Testis (tissue), 3 donors: ENCODE measurements around the gene BIRC7. TPM values are rescaled to one million over a fixed set of nuclear protein-coding genes. Genes with fewer than 3 reads are reported as not detected.

ENCODE experiments used
- DNase-seq: peaks from one replicate; pipeline ENCODE4 v3.0.0-alpha.2; 2019
- H3K27ac ChIP-seq, 2 donors: fragments of 200-600 bp; sonication (generic); one replicate each; pipeline ENCODE4 v1.5.1; 2019
- H3K27me3 ChIP-seq: fragments of 200-600 bp; sonication (generic); one replicate; pipeline ENCODE4 v1.5.1; 2019
- H3K36me3 ChIP-seq: fragments of 200-600 bp; sonication (generic); one replicate; pipeline ENCODE4 v1.5.1; 2017; ENCODE audit warnings: low read depth; ENCODE audit errors: missing control alignments
- H3K4me1 ChIP-seq: fragments of 200-600 bp; sonication (generic); one replicate; pipeline ENCODE4 v1.5.1; 2019
- H3K4me3 ChIP-seq, 2 donors: fragments of 200-600 bp; sonication (generic); one replicate each; pipeline ENCODE4 v1.5.1; 2017 to 2019
- H3K9me3 ChIP-seq: fragments of 200-600 bp; sonication (generic); one replicate; pipeline ENCODE4 v1.5.1; 2017
- POLR2A ChIP-seq: fragments of 450-650 bp; IDR thresholded peaks from one replicate; pipeline ENCODE4 v1.6.1; 2017; ENCODE audit warnings: antibody characterized with exemption, mild to moderate bottlenecking, moderate library complexity
- WGBS, 2 donors: methylation state at CpG; one replicate each; pipeline ENCODE4 v1.1.5; 2018; 5-methylcytosine and 5-hydroxymethylcytosine counted together
- intact Hi-C: fragments of 100-400 bp; cut with DNase I; formaldehyde crosslinking; loops from one replicate; pipeline ENCODE4 v1.15.1; 2023; ENCODE audit warnings: low total_unique reads
- polyA plus RNA-seq: library from polyadenylated mRNA; stranded (reverse); fragments of 350-450 nt; fragmentation: Illumina TruSeq; extraction: RNeasy Lipid Tissue Mini Kit (QIAGEN cat#74804); gene quantifications from one replicate; pipeline ENCODE4 v1.2.3, GENCODE V29; 2014; ENCODE audit warnings: low read depth, low replicate concordance; ENCODE audit not compliant: insufficient read depth
- total RNA-seq, 2 donors: library from RNA; depleted of rRNA; stranded (reverse); fragments of >200 nt; gene quantifications; one replicate each; pipeline ENCODE4 v1.2.3, GENCODE V29; 2016
- TF ChIP-seq, protein P1 (sequence below), 3 experiments: fragments of 450-650 bp in 2 of 3; fragments of 200-600 bp in 1 of 3; sonication (generic) in 1 of 3; IDR thresholded peaks; one replicate each; pipeline ENCODE4 v1.5.1; 2016 to 2019; ENCODE audit warnings: antibody characterized with exemption in 3 of 3, mild to moderate bottlenecking in 2 of 3, moderate library complexity in 1 of 3

The BIRC7 gene
- total and polyA plus RNA-seq, 3 donors from 2014 or later, result 0.24 to 0.33 (median 0.25) TPM

DNA sequence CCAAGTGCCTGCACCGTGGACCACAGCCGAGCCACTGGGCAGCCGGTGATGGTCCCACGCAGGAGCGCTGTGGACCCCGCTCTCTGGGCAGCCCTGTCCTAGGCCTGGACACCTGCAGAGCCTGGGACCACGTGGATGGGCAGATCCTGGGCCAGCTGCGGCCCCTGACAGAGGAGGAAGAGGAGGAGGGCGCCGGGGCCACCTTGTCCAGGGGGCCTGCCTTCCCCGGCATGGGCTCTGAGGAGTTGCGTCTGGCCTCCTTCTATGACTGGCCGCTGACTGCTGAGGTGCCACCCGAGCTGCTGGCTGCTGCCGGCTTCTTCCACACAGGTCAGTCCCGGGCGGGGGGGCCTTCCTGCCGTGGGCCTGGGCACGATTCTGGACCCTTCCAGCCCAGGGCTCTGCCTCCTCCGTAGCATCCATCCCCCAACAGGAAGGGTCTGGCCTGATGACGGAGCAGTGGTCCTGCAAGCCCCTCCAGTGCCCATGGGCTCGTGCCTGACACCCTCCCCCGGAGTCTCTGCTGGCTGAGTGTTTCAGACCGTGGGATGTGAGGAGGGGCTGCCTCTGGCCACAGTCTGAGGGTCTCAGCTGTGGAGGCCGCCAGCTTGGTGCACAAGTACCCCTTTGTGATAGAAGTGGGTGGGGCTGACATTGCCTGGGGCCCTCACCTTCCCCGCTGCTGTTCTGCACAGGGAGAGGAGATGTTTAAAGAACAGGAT is 572 bp downstream of the BIRC7 start:
- no peaks in the 10 kb centered on the region for H3K9me3 ChIP-seq
- H3K4me1 ChIP-seq, result no peaks in the 10 kb centered on the region
- H3K27me3 ChIP-seq, result no peaks in the 10 kb centered on the region
- intact Hi-C loops, result no loop called here
- no peak for DNase-seq
- no peak for TF ChIP-seq POLR2A
- H3K4me3 ChIP-seq, result no peak overlapping the region
- no peaks in the 10 kb centered on the region for H3K36me3 ChIP-seq
- WGBS, 2 donors, result 83 to 90% methylated on average over 2 to 26 of the region's 26 CpGs
- H3K27ac ChIP-seq, result no peak overlapping the region

DNA sequence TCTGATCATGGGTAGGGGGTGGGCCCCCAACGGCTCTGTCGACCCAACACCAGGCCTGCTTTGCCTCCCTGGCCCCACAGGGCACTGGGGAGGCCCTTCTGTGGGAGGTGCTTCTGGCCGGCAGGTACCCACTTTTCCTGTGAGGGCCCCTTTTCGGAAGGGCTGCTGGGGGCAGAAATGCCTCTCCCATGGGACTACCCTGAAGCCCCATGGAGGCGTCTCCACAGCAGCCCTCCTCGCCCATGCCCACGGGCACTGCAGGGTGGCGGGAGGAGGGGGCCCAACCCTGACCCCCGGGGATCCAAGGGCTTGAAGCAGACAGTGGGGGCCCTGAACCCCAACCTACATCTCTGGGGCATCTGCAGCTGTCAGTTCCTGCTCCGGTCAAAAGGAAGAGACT is 2.3 kb downstream of the BIRC7 start:
- H3K4me3 ChIP-seq, result no peak overlapping the region
- no peak for DNase-seq
- 60 to 61% methylated on average over 1 to 9 of the region's 10 CpGs for WGBS, 2 donors
- H3K9me3 ChIP-seq, result no peaks in the 10 kb centered on the region
- intact Hi-C loops, result no loop called here
- TF ChIP-seq, protein P1, sequence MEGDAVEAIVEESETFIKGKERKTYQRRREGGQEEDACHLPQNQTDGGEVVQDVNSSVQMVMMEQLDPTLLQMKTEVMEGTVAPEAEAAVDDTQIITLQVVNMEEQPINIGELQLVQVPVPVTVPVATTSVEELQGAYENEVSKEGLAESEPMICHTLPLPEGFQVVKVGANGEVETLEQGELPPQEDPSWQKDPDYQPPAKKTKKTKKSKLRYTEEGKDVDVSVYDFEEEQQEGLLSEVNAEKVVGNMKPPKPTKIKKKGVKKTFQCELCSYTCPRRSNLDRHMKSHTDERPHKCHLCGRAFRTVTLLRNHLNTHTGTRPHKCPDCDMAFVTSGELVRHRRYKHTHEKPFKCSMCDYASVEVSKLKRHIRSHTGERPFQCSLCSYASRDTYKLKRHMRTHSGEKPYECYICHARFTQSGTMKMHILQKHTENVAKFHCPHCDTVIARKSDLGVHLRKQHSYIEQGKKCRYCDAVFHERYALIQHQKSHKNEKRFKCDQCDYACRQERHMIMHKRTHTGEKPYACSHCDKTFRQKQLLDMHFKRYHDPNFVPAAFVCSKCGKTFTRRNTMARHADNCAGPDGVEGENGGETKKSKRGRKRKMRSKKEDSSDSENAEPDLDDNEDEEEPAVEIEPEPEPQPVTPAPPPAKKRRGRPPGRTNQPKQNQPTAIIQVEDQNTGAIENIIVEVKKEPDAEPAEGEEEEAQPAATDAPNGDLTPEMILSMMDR (IDR thresholded peaks at IDR 0.05), result no peak
- TF ChIP-seq POLR2A, result no peak
- H3K27me3 ChIP-seq, result no peaks in the 10 kb centered on the region
- no peaks in the 10 kb centered on the region for H3K36me3 ChIP-seq
- H3K27ac ChIP-seq, result no peak overlapping the region
- H3K4me1 ChIP-seq, result no peaks in the 10 kb centered on the region

DNA sequence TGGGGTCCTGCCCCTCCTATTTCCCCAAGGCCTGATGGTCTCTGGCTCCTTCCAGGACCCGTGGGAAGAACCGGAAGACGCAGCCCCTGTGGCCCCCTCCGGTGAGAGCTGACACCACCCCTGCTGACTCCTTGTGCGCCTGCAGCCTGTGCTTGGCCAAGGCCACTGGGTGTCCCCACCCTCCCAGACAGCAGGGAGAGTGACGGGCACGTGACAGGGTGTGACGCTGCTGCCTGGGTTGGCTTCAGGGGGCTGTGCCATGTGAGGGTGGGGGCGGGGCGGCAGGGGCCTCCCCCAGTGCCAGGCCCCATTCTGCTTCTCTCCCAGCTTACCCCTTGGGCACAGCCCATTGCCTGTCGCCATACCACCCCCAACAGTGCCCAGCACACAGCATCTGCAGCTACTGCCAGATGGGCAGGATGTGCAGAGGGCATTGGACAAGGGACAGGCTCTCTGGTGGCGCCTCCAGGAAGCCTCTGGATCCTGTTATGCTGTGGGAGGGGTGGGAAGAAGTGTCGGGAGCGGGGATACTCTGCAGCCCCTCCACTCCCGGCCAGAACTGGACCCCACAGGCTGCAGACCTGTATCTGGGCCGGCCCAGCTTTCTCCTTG is 2.9 kb downstream of the BIRC7 start:
- peak; percentile 58 for DNase-seq
- Histone ChIP-seq H3K9me3 (no peaks in the 10 kb centered on the region), H3K27me3 (no peaks in the 10 kb centered on the region), H3K27ac (no peak overlapping the region), H3K36me3 (no peaks in the 10 kb centered on the region), H3K4me1 (no peaks in the 10 kb centered on the region), H3K4me3 (no peak overlapping the region)
- TF ChIP-seq, protein P1 (IDR thresholded peaks at IDR 0.05), result no peak
- TF ChIP-seq POLR2A, result no peak
- intact Hi-C loops, result no loop called here
- 57 to 69% methylated on average over 3 to 16 of the region's 16 CpGs for WGBS, 2 donors

DNA sequence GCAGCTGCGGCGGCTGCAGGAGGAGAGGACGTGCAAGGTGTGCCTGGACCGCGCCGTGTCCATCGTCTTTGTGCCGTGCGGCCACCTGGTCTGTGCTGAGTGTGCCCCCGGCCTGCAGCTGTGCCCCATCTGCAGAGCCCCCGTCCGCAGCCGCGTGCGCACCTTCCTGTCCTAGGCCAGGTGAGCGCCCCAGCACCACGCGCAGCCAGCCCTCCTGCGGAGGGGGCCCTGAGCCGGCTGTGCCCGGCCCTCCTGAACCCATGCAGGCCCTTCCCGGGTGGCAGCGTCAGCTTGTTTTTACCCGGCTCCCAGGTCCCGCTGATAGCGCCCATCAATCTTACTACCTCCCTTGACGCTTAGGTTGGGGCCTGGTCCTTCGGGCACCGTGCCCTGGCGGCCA is 3.7 kb downstream of the BIRC7 start:
- Histone ChIP-seq H3K27me3 (no peaks in the 10 kb centered on the region), H3K27ac (no peak overlapping the region), H3K4me3 (no peak overlapping the region), H3K36me3 (no peaks in the 10 kb centered on the region), H3K9me3 (no peaks in the 10 kb centered on the region), H3K4me1 (no peaks in the 10 kb centered on the region)
- intact Hi-C loops, result no loop called here
- 91% methylated on average over 22 to 28 of the region's 30 CpGs for WGBS, 2 donors
- DNase-seq, result no peak
- TF ChIP-seq, protein P1 (IDR thresholded peaks at IDR 0.05), result no peak
- TF ChIP-seq POLR2A, result no peak

DNA sequence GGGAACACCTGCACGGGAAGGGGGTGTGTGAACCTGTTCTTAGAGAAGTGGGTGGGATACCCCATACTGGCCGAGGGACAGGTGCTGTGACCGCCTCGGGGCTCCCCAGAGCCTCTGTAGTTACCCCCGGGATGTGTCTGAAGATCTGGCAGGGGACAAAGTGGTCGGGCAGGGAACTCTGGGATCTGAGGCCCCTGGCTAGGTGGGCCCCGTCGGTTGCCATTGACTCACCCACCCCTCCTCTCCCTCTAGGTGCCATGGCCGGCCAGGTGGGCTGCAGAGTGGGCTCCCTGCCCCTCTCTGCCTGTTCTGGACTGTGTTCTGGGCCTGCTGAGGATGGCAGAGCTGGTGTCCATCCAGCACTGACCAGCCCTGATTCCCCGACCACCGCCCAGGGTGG is 4.3 kb downstream of the BIRC7 start:
- Histone ChIP-seq H3K4me3 (no peak overlapping the region), H3K27me3 (no peaks in the 10 kb centered on the region), H3K4me1 (no peaks in the 10 kb centered on the region), H3K36me3 (no peaks in the 10 kb centered on the region), H3K9me3 (no peaks in the 10 kb centered on the region), H3K27ac (no peak overlapping the region)
- DNase-seq, result no peak
- WGBS, 2 donors, result 80 to 81% methylated on average over 3 to 8 of the region's 11 CpGs
- TF ChIP-seq, protein P1 (IDR thresholded peaks at IDR 0.05), result no peak
- no peak for TF ChIP-seq POLR2A
- intact Hi-C loops, result no loop called here
